GM18909 (cell line): Measurements from ENCODE around the gene ADD2.
"Not testable (repeated sequence)": the region's sequence is repeated elsewhere in the genome, so short reads cannot be mapped to it uniquely, and the experiment has no call there.

Source experiments
- ATAC-seq: cut with Tn5 transposase; IDR thresholded peaks from one replicate; pipeline ENCODE4 v1.9.1; 2021; ENCODE audit warnings: mild to moderate bottlenecking; ENCODE audit not compliant: unreplicated experiment, poor library complexity

ADD2 gene

DNA sequence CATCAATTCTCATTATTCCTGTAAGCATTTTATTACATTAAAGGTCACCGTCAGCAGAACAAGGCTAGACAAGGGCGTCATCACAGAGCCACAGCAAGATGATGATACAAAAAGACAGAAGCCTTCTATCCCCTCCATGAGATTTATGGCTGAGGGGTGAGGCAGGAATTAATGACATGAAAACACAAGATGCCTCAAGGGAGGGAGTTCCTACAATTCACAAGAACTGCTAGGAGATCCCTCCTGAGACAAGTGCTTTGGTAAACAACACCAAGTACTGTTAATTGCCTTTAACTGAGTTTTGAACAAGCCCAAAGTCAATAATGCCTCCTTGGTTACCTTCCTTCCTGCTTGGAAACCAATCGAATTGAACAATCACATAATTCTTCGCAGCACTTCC, 14.1 kb downstream of the ADD2 start:
- no peak for ATAC-seq

DNA sequence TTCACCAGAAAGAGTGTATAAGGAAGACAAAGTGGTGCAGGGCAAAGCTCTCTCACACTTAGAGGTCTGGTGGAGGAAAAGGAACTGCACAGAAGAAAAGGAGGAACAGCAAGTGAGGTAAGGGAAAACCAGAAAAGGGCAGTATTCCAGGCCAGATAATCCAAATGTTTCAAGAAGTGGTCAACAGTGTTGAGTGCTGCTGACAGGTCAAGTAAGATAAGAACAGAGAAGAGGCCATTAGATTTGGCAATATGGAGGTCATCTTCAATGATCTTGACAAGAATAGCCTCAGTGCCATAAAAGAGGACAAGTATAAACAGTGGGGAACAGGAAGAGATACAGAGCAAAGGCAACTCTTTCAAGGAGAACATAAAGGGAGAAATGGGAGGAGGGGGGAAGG, 15.0 kb downstream of the ADD2 start:
- no peak for ATAC-seq

DNA sequence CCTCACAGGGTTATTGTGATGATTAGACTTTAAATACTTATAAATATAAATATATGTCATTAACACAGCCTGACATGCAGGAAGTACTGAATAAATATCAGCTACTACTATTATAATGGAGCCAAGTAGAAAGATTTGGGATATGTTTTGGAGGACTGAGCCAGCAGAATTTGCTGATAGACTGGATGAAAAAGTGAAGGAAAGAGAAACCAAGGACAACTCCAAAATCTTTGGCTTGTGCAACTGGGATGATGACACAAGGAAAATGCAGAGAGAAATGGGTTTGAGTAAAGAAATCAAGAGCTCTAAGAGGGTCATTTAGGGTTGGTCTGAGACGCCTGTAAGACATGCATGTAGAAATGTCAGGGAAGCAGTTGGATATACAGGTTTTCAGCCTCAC, 15.6 kb downstream of the ADD2 start:
- ATAC-seq = no peak

- no peak for ATAC-seq
Measured at GRCh38 chr2:70751881-70752280, 16.1 kb downstream of the ADD2 start.

GRCh38 chr2:70750320-70750719, 17.7 kb downstream of the ADD2 start:
- ATAC-seq = no peak

- ATAC-seq = no peak
Measured at GRCh38 chr2:70748002-70748784, 19.8 kb downstream of the ADD2 start.

DNA sequence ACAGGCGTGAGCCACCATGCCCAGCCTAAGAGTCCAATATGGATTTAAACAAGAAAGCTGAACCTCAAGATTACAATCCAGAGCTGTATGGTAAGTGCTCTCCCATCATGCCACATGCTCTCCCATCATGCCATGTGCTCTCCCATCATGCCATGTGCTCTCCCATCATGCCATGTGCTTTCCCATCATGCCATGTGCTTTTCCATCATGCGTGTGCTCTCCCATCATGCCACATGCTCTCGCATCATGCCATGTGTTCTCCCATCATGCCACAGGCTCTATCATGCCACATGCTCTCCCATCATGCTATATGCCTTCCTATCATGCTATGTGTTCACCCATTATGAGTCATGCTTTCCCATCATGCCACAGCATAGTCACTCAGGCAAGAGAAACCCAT, 20.7 kb downstream of the ADD2 start:
- no peak for ATAC-seq

- no peak for ATAC-seq
Measured at GRCh38 chr2:70746094-70746974, 21.7 kb downstream of the ADD2 start.

- no peak for ATAC-seq
Measured at GRCh38 chr2:70745276-70745825, 22.6 kb downstream of the ADD2 start.

DNA sequence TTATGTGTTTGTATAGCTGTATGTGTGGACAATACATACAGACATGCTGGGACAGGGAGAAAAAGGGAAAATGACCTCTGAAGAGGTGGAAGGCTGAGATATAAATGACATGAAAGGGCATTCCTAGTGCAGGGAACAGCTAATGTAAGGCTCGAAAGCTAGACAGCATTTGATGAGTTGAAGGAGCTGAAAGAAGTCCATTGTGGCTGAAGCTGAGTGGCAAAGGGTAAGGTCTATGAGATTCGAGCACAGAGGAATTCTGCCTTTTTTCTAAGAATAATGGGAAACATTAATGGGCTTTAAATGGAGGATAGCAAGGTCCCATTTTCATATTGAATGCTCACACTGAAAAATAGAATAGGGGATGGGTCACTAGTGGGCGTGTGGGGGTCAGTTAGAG, 23.6 kb downstream of the ADD2 start:
- ATAC-seq = no peak

GRCh38 chr2:70743677-70744076, 24.3 kb downstream of the ADD2 start:
- no peak for ATAC-seq

DNA sequence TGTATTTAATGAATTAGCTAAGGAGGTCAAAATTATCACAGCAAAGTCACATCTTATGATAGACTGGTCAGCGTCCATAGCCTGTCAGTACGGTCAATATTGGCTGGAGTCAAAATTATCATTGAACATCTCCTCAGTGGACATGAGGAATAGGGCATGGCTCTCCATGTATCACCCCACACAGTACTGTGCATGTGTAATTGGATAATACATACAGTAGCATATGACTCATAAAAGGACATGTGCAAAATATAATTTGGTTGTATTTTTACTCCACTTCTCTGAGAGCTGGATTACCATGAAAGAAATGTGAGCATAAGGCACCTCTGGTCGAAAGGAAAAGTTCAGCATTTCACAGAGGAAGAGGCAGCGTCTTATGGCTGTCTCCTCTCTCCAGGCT, 24.9 kb downstream of the ADD2 start:
- no peak for ATAC-seq

DNA sequence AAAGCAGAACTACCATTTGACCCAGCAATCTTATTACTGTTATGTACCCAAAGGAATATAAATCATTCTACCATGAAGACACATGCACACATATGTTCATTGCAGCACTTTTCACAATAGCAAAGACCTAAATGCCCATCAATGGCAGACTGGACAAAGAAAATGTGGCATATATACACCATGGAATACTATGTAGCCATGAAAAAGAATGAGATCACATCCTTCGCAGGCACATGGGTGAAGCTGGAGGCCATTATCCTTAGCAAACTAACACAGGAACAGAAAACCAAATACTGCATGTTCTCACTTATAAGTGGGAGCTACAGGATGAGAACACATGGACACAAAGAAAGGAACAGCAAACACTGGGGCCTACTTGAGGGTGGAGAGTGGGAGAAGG, 28.5 kb downstream of the ADD2 start:
- not testable (repeated sequence) for ATAC-seq

DNA sequence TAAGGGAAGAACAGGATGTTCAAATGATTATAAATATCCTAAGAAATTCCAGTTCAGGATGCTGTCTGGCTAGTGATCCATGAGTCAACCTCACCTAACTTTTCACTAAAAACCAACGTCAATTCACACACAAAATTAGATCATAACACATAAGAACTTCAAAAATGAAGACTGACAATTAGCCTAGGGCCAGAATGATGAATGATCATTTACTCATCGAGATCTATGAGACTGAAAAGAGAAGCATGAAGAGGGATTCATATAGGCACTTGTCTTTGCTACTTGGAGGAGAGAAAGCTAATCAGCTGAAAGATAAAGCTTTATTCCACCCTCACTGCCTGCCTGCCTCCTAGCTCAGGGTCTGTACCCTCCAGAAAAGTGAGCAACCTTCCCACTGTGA, 29.8 kb downstream of the ADD2 start:
- no peak for ATAC-seq

DNA sequence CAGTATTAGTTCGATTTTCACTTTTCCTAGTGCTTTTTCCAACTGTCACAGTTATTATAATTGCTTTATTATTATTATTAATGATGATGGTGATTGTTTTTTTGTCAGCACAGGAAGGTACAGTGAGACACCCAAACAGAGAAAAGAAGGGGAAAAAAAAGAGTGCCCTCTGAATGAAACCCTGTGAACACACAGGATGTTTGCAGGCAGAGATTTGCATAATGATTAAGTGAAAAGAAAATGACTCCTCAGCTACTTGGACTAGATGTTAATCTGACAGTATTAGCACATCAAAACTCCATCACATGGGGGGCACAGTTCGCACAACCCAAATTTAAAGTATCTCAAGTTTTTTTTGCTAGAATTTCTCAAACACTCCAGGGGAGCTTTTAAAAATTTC, 32.9 kb downstream of the ADD2 start:
- no peak for ATAC-seq

DNA sequence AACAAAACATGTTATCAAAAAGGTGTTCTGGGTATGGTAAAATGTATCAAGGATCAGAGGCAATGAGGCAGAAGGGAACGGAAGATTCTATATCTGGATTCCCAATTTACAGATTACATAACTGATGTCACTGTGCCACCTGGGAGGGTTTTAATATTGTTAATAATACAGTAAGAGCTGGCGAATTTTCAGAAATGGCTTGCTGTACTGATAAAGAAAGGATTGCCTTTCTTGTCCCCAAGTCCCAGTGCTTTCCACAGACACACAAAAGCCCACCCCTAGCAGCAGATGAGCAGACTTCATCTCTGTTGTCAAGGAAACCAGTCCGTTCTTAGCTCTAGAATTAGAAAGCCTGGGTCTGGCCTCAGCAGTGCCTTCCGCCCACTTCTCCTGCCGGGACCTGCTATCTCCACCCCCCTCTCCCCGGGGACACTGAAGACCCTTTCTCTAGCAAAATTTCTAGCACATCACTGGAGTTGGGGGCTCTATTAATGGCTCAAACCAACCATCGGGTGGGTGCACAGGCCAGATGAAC, 34.3 kb downstream of the ADD2 start:
- ATAC-seq = no peak

- no peak for ATAC-seq
Measured at GRCh38 chr2:70732766-70733645, 35.0 kb downstream of the ADD2 start.

- ATAC-seq = no peak
Measured at GRCh38 chr2:70730730-70731129, 37.3 kb downstream of the ADD2 start.

- ATAC-seq = no peak
Measured at GRCh38 chr2:70729647-70730046, 38.4 kb downstream of the ADD2 start.

DNA sequence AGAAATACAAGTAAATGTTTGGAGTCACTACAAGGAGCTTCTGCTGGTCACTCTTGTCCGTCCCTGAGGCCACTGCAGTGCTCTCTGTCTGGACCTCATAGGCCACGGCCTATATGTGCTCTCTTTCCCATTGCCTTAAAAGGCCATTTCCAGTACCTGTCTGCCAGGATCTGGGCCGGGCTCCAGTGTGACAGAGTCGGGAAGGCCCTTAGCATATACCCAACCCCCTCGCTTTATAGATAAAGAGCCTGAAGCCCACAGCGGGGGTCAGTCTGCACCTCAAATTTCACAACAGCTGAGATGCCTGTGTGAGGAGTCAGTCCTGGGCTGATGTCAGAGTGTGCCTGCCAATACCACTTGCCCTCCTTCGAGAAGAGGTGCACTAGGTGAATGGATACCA, 39.9 kb downstream of the ADD2 start:
- ATAC-seq = no peak
